HG03108 (cell line): Measurements from ENCODE around the gene AADACL3.
"Not testable (repeated sequence)": the region's sequence is repeated elsewhere in the genome, so short reads cannot be mapped to it uniquely, and the experiment has no call there.

Experiments used
- ATAC-seq: cut with Tn5 transposase; IDR thresholded peaks from one replicate; pipeline ENCODE4 v1.9.1; 2021; ENCODE audit warnings: moderate library complexity; ENCODE audit not compliant: unreplicated experiment

Gene AADACL3

GRCh38 chr1:12715896-12716437, at the start of gene AADACL3:
Gene AADACL3, plus strand, starts transcription at chr1:12716110. Its CDS starts 67 bp downstream, at chr1:12716177.
- no peak for ATAC-seq

GRCh38 chr1:12666141-12666735, 49.7 kb upstream of the AADACL3 start:
- no peak for ATAC-seq

GRCh38 chr1:12669529-12670068, 46.3 kb upstream of the AADACL3 start:
- no peak for ATAC-seq

- ATAC-seq: no peak
Measured at GRCh38 chr1:12674358-12674757, 41.6 kb upstream of the AADACL3 start.

GRCh38 chr1:12676122-12676521, 39.8 kb upstream of the AADACL3 start:
- not testable (repeated sequence) for ATAC-seq

- no peak for ATAC-seq
Measured at GRCh38 chr1:12677565-12677964, 38.3 kb upstream of the AADACL3 start.

- ATAC-seq: no peak
Measured at GRCh38 chr1:12678350-12678749, 37.6 kb upstream of the AADACL3 start.

GRCh38 chr1:12678820-12679219, 37.1 kb upstream of the AADACL3 start:
- no peak for ATAC-seq

GRCh38 chr1:12690156-12690555, 25.8 kb upstream of the AADACL3 start:
- no peak for ATAC-seq

GRCh38 chr1:12692967-12693782, 22.7 kb upstream of the AADACL3 start:
- ATAC-seq: no peak

GRCh38 chr1:12696658-12697057, 19.3 kb upstream of the AADACL3 start:
- ATAC-seq: no peak

- no peak for ATAC-seq
Measured at GRCh38 chr1:12697397-12697796, 18.5 kb upstream of the AADACL3 start.

GRCh38 chr1:12703821-12704451, 12.0 kb upstream of the AADACL3 start:
- no peak for ATAC-seq

- ATAC-seq: no peak
Measured at GRCh38 chr1:12706061-12706460, 9.8 kb upstream of the AADACL3 start.

- no peak for ATAC-seq
Measured at GRCh38 chr1:12708396-12709090, 7.4 kb upstream of the AADACL3 start.

- ATAC-seq: no peak
Measured at GRCh38 chr1:12709091-12709491, 6.8 kb upstream of the AADACL3 start.

GRCh38 chr1:12709696-12710095, 6.2 kb upstream of the AADACL3 start:
- ATAC-seq: no peak

GRCh38 chr1:12711536-12711935, 4.4 kb upstream of the AADACL3 start:
- no peak for ATAC-seq

GRCh38 chr1:12712076-12712475, 3.8 kb upstream of the AADACL3 start:
- ATAC-seq: no peak

- ATAC-seq: no peak
Measured at GRCh38 chr1:12712929-12713328, 3.0 kb upstream of the AADACL3 start.

GRCh38 chr1:12713651-12714050, 2.3 kb upstream of the AADACL3 start:
- not testable (repeated sequence) for ATAC-seq
